Activated CD4-positive, alpha-beta memory T cell treated with anti-CD3 and anti-CD28 coated beads for 36 hours (primary cell): ENCODE measurements around the gene C1QTNF6. TPM values are rescaled to one million over a fixed set of nuclear protein-coding genes. Genes with fewer than 3 reads are reported as not detected.

ENCODE experiments used
- CTCF ChIA-PET: fragments of 350-600 bp; sonication (Branson Sonifier 250); formaldehyde crosslinking; loops from one replicate; lab custom pipeline; 2021; ENCODE audit warnings: antibody characterized with exemption, inconsistent platforms; lab: Charles Lee
- POLR2A ChIA-PET: fragments of 350-600 bp; sonication (Branson Sonifier 250); formaldehyde crosslinking; loops from one replicate; lab custom pipeline; 2021; ENCODE audit warnings: antibody characterized with exemption; lab: Charles Lee
- DNase-seq: peaks from one replicate; pipeline ENCODE4 v3.0.0-alpha.2; 2020
- H3K27ac Mint-ChIP-seq: one replicate; pipeline ENCODE4 v1.8.0; 2021; ENCODE audit warnings: mixed read lengths
- H3K27me3 Mint-ChIP-seq: one replicate; pipeline ENCODE4 v1.8.0; 2021; ENCODE audit warnings: mixed read lengths
- H3K36me3 Mint-ChIP-seq: one replicate; pipeline ENCODE4 v1.8.0; 2021; ENCODE audit warnings: mixed read lengths
- H3K4me1 Mint-ChIP-seq: one replicate; pipeline ENCODE4 v1.8.0; 2021; ENCODE audit warnings: low read depth, mixed read lengths
- H3K4me3 Mint-ChIP-seq: one replicate; pipeline ENCODE4 v1.8.0; 2021; ENCODE audit warnings: mild to moderate bottlenecking, mixed read lengths
- H3K9me3 Mint-ChIP-seq: one replicate; pipeline ENCODE4 v1.8.0; 2021; ENCODE audit warnings: mixed read lengths
- intact Hi-C: fragments of 100-400 bp; cut with micrococcal nuclease; formaldehyde crosslinking; loops from one replicate; pipeline ENCODE4 v1.15.1; 2023
- total RNA-seq, 2 experiments: library from RNA; stranded (reverse); gene quantifications; one replicate each; pipeline ENCODE4 v1.2.3, GENCODE V29; 2021

The C1QTNF6 gene
- total RNA-seq, 2 experiments from 2014 or later: 11.1 to 13.0 TPM

DNA sequence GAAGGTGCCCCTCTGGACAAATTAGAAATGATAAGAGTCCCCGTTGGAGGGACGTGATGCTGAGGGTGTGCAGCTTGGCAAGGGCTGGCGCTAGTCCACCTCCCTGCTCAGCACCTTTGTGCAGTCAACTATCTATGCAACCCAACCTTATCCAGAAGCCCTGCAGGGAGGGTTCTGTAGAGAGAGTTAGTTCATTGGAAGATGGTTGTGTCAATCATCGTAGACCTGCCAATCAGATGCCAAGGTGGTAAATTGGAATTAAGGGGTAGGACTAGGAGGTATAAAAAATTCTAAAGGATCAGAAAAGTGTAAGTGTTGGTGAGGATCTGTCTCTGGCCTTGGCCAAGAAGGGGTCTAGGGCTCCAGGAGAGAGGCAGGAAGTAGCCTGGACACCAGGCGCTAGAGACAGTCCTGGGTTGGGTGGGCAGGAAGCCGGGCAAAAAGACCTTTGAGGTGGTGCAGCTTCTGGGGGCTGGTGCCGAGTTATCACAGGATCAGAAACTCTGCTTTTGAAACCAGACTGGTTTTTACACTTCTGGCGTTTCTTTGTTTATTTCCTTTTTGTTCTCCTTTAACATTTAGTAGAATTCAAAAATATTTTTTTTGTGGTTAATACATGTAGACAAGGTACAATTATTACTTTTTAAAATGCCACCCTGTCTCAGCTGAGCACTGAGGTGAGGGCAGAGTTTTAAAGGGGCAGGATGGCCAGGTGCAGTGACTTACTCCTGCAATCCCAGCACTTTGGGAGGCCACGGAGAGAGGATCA, 1.6 kb downstream of the C1QTNF6 start:
- intact Hi-C loops: no loop called here
- ChIA-PET POLR2A (no interaction called here), CTCF (interaction anchor here (1.2 to 1.5 kb wide), 2 partner anchors 11 to 13 kb away, joined by 3 to 7 read pairs; no protein-coding TSS in a partner anchor)
- peak overlapping the region; percentile 69 for H3K27ac Mint-ChIP-seq
- no peaks in the 10 kb centered on the region for H3K9me3 Mint-ChIP-seq
- peaks cover 8% of the 10 kb centered on the region for H3K36me3 Mint-ChIP-seq
- no peaks in the 10 kb centered on the region for H3K27me3 Mint-ChIP-seq
- peak overlapping the region; percentile 35 for H3K4me3 Mint-ChIP-seq
- H3K4me1 Mint-ChIP-seq: peaks cover 39% of the 10 kb centered on the region
- DNase-seq: peak; percentile 44

DNA sequence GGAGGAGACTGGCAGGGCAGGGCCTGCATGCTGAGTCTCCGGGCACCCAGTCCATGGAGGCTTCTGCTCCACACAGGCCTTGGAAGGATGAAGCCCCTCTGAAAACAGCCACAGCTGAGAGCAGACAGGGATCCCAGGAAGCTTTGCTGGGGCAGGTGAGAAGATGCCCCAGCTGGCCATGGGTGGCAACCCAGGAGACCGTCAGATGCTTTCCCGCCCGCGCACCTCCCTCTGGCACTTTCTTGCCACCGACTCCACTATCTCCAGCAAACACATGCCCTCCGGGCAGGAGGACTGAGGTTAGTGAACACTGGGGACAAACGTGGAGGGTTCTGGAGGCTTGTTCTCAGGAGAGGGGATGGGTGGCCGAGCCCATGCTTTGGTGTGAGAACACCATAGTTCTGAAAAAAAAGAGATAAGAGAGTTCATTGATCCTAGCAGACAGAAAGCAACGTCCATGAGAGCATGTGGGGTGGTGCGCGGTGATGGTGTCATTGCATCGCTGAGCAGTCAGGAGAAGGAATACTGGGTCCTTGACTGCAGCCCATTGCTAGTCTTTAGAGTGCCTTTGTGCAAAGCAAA, 2.3 kb downstream of the C1QTNF6 start:
- intact Hi-C loops: no loop called here
- Mint-ChIP-seq H3K36me3 (peaks cover 8% of the 10 kb centered on the region), H3K9me3 (no peaks in the 10 kb centered on the region), H3K27ac (no peak overlapping the region), H3K4me1 (peaks cover 39% of the 10 kb centered on the region), H3K27me3 (no peaks in the 10 kb centered on the region), H3K4me3 (no peak overlapping the region)
- ChIA-PET POLR2A (no interaction called here), CTCF (interaction anchor here (1.2 to 1.5 kb wide), 2 partner anchors 12 to 14 kb away, joined by 3 to 7 read pairs; no protein-coding TSS in a partner anchor)
- DNase-seq: no peak

DNA sequence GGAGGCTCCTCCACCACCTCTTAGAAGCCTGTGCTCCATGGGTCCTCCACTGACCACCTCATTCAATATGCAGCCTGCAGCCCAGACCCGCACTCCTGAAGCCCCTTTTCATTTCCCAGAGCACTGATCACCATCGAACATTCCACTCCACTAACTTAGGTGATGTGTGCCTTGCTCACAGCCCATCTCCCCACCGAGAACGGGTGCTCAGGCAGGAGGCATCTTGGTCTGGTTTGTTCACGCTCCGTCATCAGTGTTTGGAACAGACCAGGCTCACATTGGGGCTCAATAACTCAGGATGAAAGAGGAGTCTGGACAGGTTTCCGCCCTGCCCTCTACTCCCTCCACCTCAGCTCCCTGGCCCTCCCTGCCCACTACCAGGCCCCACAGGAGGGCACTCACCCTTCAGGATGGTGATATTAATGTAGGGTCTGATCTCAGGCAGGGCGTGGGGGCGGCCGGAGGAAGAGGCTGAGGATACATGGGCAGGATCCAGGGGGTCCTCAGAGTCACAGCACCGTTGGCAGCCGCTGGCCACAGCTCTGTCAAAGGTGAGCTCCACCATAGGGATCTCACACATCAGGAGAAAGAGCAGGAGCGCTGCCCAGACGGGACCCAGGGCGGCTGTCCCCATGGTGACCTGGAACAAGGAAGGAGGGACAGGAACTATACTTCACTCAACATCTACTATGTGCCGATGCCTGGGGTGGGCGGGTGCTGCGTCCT, 3.1 kb downstream of the C1QTNF6 start:
- Mint-ChIP-seq H3K4me1 (peaks cover 39% of the 10 kb centered on the region), H3K27me3 (no peaks in the 10 kb centered on the region), H3K27ac (no peak overlapping the region), H3K36me3 (peaks cover 3% of the 10 kb centered on the region), H3K9me3 (no peaks in the 10 kb centered on the region), H3K4me3 (no peak overlapping the region)
- ChIA-PET CTCF (no interaction called here), POLR2A (no interaction called here)
- intact Hi-C loops: no loop called here
- no peak for DNase-seq

DNA sequence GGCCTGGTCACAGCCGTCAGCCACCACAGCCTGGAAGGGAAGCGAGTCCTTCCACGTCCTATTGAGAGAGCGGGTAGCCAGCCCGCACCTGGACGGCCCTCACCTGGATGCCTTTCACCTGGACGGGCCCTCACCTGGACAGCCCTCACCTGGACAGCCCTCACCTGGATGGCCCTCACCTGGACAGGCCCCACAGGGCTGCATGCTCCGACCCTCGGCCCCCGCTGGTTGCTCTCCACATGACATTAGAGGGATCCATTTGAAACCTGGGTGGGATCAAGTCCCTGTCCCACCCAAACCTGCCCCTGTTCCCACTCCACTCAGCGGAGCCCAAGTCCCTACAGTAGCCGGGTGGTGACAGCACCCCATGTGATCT, 3.7 kb downstream of the C1QTNF6 start:
- Mint-ChIP-seq H3K4me3 (no peak overlapping the region), H3K27ac (no peak overlapping the region), H3K36me3 (no peaks in the 10 kb centered on the region), H3K9me3 (no peaks in the 10 kb centered on the region), H3K27me3 (no peaks in the 10 kb centered on the region), H3K4me1 (peaks cover 37% of the 10 kb centered on the region)
- ChIA-PET CTCF (interaction anchor here (1.0 kb wide), 1 partner anchor 18 kb away, joined by 5 read pairs; no protein-coding TSS in a partner anchor), POLR2A (no interaction called here)
- intact Hi-C loops: no loop called here
- no peak for DNase-seq

DNA sequence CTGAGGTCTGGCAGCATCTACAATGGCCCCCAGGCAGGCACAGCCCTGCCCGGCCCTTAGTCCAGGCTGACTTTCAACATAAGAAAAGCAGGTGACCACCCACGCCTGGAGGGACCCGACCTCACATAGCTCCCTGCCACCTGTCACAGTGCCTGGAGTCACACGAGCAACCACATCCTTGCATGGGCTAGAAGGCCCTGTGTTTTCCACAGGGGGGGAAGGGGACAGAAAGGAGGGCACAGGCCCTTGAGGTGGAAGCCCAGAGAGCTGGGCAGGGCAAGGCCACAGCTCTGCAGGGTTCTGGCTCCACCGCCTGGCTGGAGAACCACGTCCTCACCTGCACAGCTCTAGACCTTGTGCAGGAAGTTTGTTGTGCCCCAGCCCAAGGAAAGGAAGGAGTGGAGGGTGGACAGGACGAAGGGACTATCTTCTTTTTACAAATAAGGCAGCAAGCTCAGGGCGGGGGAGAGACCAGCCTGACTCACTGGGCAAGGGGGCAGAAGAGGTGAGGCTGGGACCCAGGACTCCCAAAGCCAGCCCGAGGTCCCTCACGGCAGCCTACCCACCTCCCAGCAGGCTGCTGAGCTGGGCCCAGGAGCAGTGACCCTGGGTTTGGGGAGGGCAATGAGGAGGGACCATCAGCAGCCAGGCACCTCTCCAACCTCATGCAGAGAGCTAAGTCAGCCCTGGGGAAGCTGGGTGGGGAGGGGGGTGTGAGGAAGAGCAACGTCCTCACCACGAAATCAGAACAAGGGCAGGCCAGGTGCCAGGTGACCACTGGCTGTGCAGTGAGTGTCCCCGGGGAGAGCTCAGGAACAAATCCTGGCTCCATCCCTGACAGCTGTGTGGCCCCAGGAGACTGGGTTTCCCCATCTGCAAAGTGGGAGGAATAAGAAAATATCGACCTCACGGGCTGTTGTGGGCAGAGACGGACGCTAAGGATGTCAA, 4.3 kb downstream of the C1QTNF6 start:
- H3K4me1 Mint-ChIP-seq: peaks cover 32% of the 10 kb centered on the region
- intact Hi-C loops: no loop called here
- no peak for DNase-seq

DNA sequence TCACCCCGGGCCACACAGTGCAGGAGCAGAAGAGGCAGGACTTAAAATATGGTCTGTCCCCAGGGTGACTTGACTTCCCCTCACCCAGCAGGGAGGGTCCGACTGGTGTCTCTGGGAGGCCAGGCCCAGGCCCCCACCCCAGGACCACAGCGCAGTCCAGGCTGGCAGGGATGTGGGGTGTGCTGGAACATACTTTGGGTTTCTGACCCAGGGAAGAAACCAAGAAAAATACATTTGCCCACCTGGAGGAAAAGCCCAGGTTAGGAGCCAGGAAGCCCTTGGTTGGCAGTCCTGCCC, 5.2 kb downstream of the C1QTNF6 start:
- CTCF ChIA-PET: interaction anchor here (1.2 kb wide), 1 partner anchor 15 kb away, joined by 4 read pairs; no protein-coding TSS in a partner anchor
- Mint-ChIP-seq H3K9me3 (no peaks in the 10 kb centered on the region), H3K4me3 (no peak overlapping the region), H3K27ac (no peak overlapping the region), H3K4me1 (peaks cover 27% of the 10 kb centered on the region), H3K36me3 (no peaks in the 10 kb centered on the region), H3K27me3 (no peaks in the 10 kb centered on the region)
- DNase-seq: no peak
- intact Hi-C loops: no loop called here
- POLR2A ChIA-PET: no interaction called here

More for the DNA sequence above, 4.3 kb downstream of the C1QTNF6 start:
- Mint-ChIP-seq H3K27me3 (no peaks in the 10 kb centered on the region), H3K36me3 (no peaks in the 10 kb centered on the region), H3K9me3 (no peaks in the 10 kb centered on the region), H3K27ac (no peak overlapping the region), H3K4me3 (no peak overlapping the region)
- CTCF ChIA-PET: interaction anchor here (1.0 to 1.2 kb wide), 2 partner anchors 14 to 17 kb away, joined by 4 to 5 read pairs; no protein-coding TSS in a partner anchor
- POLR2A ChIA-PET: no interaction called here

DNA sequence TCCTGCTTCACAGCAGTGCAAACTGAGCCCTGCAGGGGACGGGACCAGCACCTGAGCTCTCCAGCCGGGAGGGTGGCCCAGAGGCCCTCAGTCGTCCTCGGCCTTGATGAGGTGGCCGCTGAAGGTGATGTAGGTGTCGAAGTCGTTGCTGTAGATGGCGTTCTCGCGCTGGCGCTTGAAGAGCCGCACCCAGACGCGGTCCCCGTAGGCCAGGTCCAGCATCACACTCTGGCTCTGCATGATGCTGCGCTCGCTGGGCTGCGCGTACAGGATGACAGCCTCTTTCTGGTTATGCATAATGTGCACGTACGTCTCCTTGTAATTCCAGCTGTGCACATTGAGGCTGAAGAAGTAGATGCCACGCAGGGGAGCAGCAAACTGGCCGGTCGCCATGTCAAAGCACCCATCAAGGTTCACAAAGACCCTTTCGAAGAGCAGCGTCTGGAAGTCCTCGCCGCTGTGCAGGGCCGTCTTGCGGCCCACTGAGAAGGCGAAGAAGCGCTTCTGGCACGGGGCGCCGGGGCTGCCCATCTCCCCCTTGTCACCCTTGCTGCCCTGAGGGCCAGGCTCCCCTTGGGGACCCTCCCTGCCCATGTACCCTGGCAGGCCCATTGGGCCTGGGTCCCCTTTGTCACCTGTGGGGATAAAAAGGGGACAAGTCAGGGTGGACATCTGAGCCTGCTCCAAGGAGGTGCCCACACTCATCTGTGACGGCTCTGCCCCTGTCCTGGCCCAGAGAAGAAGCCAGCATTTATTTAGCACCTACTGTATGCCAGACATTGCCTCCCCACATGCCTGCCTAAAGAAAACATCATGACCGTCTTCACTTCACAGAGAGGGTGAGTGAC, 5.7 kb downstream of the C1QTNF6 start:
- Mint-ChIP-seq H3K4me1 (peaks cover 22% of the 10 kb centered on the region), H3K9me3 (no peaks in the 10 kb centered on the region), H3K27me3 (no peaks in the 10 kb centered on the region), H3K27ac (no peak overlapping the region), H3K36me3 (no peaks in the 10 kb centered on the region), H3K4me3 (no peak overlapping the region)
- intact Hi-C loops: no loop called here
- CTCF ChIA-PET: no interaction called here
- POLR2A ChIA-PET: no interaction called here
- no peak for DNase-seq

DNA sequence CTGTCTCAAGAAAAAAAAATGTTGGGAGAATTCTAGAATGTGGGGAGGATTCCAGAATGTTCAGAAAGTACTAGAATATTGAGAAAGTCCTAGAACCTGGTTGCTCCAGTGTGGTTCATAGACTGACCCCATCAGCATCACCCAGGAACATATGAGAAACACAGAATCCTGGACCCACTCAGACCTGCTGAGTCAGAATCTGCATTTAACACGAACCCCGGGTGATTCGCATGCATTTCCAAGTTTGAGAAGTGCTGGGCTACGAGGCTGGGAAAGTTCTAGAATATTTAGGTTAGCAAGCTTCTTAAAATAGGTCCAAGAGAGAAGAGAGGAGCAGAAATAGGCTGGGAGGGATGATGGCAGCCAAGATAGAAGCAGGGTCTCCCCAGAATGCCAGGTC, 6.4 kb downstream of the C1QTNF6 start:
- POLR2A ChIA-PET: no interaction called here
- no peak for DNase-seq
- no peaks in the 10 kb centered on the region for H3K27me3 Mint-ChIP-seq
- H3K4me3 Mint-ChIP-seq: no peak overlapping the region
- no peaks in the 10 kb centered on the region for H3K36me3 Mint-ChIP-seq
- no peak overlapping the region for H3K27ac Mint-ChIP-seq
- peaks cover 18% of the 10 kb centered on the region for H3K4me1 Mint-ChIP-seq
- intact Hi-C loops: no loop called here
- H3K9me3 Mint-ChIP-seq: no peaks in the 10 kb centered on the region
- CTCF ChIA-PET: no interaction called here

DNA sequence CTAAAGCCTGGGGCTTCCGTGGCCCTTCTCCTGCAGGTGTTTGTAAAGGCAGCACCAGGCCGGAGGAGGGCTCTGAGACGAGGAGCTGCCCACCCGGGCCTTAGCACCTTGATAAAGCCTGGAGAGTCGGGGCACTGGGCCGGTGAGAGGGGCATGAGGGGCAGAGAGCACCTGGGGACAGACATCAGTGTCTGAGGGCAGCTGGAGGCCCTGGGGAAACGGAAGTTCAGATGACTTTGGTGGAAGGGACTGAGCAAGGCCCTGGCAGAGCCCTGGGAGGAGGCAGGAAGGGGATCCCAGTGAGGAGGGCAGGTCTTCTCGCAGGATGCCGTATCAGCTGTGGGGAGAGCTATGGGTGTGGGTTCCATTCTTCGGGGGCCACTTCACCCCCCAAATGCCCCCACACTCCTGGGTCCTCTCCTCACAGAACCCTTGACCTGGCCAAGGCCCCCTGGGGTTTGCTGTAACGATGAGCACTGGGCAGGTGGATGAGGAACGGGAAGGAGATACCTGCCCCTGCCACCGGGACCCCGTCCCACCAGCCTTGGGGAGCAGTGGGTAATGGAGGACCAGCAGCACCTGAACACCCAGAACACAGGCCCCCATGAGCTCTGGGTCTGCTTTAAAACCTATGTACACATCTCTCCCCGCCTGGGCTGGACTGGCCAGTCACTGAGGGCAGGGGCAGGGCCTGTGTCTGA, 7.4 kb downstream of the C1QTNF6 start:
- H3K27ac Mint-ChIP-seq: no peak overlapping the region

DNA sequence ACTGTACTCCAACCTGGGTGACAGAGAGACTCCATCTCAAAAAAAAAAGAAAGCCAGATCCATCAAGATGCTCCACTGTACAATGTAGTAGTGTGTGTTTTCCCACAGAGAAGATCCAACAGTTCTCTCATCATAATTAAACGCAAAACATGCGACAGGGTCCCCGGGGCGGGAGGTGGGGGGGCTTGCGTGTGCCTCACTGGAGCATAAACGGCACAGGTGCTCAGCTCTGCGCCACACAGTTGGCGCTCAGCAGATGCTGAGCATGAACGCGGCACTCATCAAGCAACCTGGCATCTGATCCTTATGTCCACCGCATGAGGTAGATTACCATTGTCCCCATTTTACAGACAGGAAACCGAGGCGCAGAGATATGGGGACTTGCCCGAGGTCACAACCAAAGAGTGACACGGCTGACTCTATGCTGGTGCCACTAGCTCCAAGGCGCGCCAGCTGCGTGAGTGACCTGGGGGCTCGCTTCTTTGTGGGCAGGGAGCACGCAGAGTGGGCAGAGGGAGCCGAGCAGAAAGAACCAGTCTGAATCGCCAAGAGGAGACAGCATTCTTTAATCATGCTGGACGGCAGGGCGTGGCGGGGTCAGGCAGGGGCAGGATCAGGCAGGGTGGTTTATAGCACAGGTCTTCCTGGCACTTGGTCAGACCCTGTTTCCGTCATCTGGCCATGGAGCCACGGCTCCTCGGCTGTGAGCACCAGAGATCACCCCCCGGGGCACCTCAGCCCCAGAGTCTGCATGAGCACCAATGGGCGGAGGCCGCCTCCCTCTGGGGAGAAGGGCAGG, 8.2 kb downstream of the C1QTNF6 start:
- ChIA-PET CTCF (no interaction called here), POLR2A (no interaction called here)
- Mint-ChIP-seq H3K36me3 (no peaks in the 10 kb centered on the region), H3K4me3 (no peak overlapping the region), H3K4me1 (peaks cover 11% of the 10 kb centered on the region), H3K9me3 (no peaks in the 10 kb centered on the region), H3K27me3 (peaks cover 3% of the 10 kb centered on the region), H3K27ac (no peak overlapping the region)
- no peak for DNase-seq
- intact Hi-C loops: no loop called here

More for the DNA sequence above, 7.4 kb downstream of the C1QTNF6 start:
- ChIA-PET CTCF (interaction anchor here (0.5 to 0.6 kb wide), 2 partner anchors 79 to 101 kb away, joined by 3 read pairs; no protein-coding TSS in a partner anchor), POLR2A (no interaction called here)
- DNase-seq: no peak
- Mint-ChIP-seq H3K9me3 (no peaks in the 10 kb centered on the region), H3K4me1 (peaks cover 11% of the 10 kb centered on the region), H3K4me3 (no peak overlapping the region), H3K27me3 (peaks cover 3% of the 10 kb centered on the region), H3K36me3 (no peaks in the 10 kb centered on the region)
- intact Hi-C loops: no loop called here
